K562 (cell line): Measurements from ENCODE around the gene MYG1. TPM values are rescaled to one million over a fixed set of nuclear protein-coding genes. Genes with fewer than 3 reads are reported as not detected.

Experiments
- CEBPG ChIP-seq, 3 experiments: fragments of 200-800 bp in 1 of 3; sonication (Bioruptor generic) in 1 of 3; sonication (generic) in 1 of 3; formaldehyde crosslinking in 1 of 3; IDR thresholded peaks in 2 of 3; conservative IDR thresholded peaks in 1 of 3; 2 replicates each; pipeline versions ENCODE4 v1.6.1 to v1.8.0; 2016 to 2022; ENCODE audit warnings: missing compliant biosample characterization in 2 of 3, missing genetic modification characterization in 2 of 3, mild to moderate bottlenecking in 1 of 3, missing genetic modification reagents in 1 of 3
- HNRNPLL ChIP-seq: fragments of 200-400 bp; formaldehyde crosslinking; IDR thresholded peaks from 2 replicates; pipeline ENCODE4 v1.6.1; 2017; ENCODE audit warnings: low read length, low read depth, mild to moderate bottlenecking; ENCODE audit not compliant: poor library complexity, severe bottlenecking
- ILK ChIP-seq: fragments of 450-650 bp; IDR thresholded peaks from 2 replicates; pipeline ENCODE4 v1.6.1; 2016; ENCODE audit warnings: missing genetic modification characterization, low read depth, mild to moderate bottlenecking, missing compliant biosample characterization, moderate library complexity, borderline replicate concordance
- KDM1A ChIP-seq, 2 experiments: fragments of 450-650 bp; IDR thresholded peaks; 2 replicates each; pipeline ENCODE4 v1.6.1; 2016; ENCODE audit warnings: mild to moderate bottlenecking in 2 of 2
- KLF6 ChIP-seq: fragments of 250-450 bp; sonication (Bioruptor Pico); IDR thresholded peaks from 2 replicates; pipeline ENCODE4 v1.4.0; 2020; ENCODE audit warnings: mild to moderate bottlenecking, moderate library complexity, borderline replicate concordance
- LARP7 ChIP-seq: fragments of 450-650 bp; IDR thresholded peaks from 2 replicates; pipeline ENCODE4 v1.6.1; 2016
- MAFK ChIP-seq: IDR thresholded peaks from 2 replicates; pipeline ENCODE4 v1.6.1; 2011; ENCODE audit warnings: low read length, improper control_type of control experiment
- NFE2 ChIP-seq: IDR thresholded peaks from 2 replicates; pipeline ENCODE4 v1.6.1; 2014; ENCODE audit warnings: antibody characterized with exemption, low read depth
- POLR2A ChIP-seq: fragments of 450-650 bp; conservative IDR thresholded peaks from 2 replicates; pipeline ENCODE4 v1.6.1; 2016
- PRDM10 ChIP-seq: fragments of 450-650 bp; IDR thresholded peaks from 2 replicates; pipeline ENCODE4 v1.6.1; 2018; ENCODE audit not compliant: partially characterized antibody
- SUPT5H ChIP-seq: fragments of 450-650 bp; IDR thresholded peaks from 2 replicates; pipeline ENCODE4 v1.6.1; 2016
- ZEB2 ChIP-seq: fragments of 450-650 bp; IDR thresholded peaks from 2 replicates; pipeline ENCODE4 v1.6.1; 2016
- ZNF146 ChIP-seq: IDR thresholded peaks from one replicate; pipeline ENCODE4 v1.6.1; 2018; ENCODE audit warnings: missing compliant biosample characterization; ENCODE audit not compliant: unreplicated experiment
- ZNF57 ChIP-seq: fragments of 450-650 bp; formaldehyde crosslinking; IDR thresholded peaks from 2 replicates; pipeline ENCODE4 v1.4.0; 2020; ENCODE audit warnings: mild to moderate bottlenecking, moderate library complexity
- polyA plus RNA-seq, 8 experiments: library from polyadenylated mRNA; depleted of rRNA in 4 of 8; stranded (reverse) in 5 of 8; unstranded in 3 of 8; fragments of >200 nt; fragmentation: Nextera tagmentation in 2 of 8; fragmentation: Illumina TruSeq in 1 of 8; extraction: Ambion mirVana in 2 of 8; extraction: Trizol in 1 of 8; gene quantifications; 2 replicates each; pipeline versions ENCODE4 v1.2.1 to v1.2.3, GENCODE V29; 2011 to 2014; ENCODE audit warnings: inconsistent platforms in 1 of 8, missing spikeins in 1 of 8
- total RNA-seq, 7 experiments: library from RNA; depleted of rRNA in 6 of 7; stranded (reverse); fragments of >200 nt in 6 of 7; fragmentation: Illumina TruSeq in 2 of 7; extraction: Trizol in 2 of 7; gene quantifications; 2 replicates each; pipeline versions ENCODE4 v1.2.1 to v1.2.3, GENCODE V29; 2011 to 2021; ENCODE audit warnings: low replicate concordance in 1 of 7
- TF ChIP-seq, protein P1 (sequence below): sonication (generic); formaldehyde crosslinking; IDR thresholded peaks from 2 replicates; pipeline ENCODE4 v1.8.0; 2022; ENCODE audit warnings: mild to moderate bottlenecking, missing genetic modification reagents
- TF ChIP-seq, protein P2 (sequence below): fragments of 450-650 bp; IDR thresholded peaks from 2 replicates; pipeline ENCODE4 v1.7.1; 2018; ENCODE audit warnings: mild to moderate bottlenecking, low read depth; ENCODE audit not compliant: partially characterized antibody
- TF ChIP-seq, protein P3 (sequence below): sonication (generic); formaldehyde crosslinking; IDR thresholded peaks from 2 replicates; pipeline ENCODE4 v1.8.1; 2022; ENCODE audit warnings: missing genetic modification reagents
- TF ChIP-seq, protein P4 (sequence below), 3 experiments: IDR thresholded peaks in 2 of 3; conservative IDR thresholded peaks in 1 of 3; 2 replicates each; pipeline ENCODE4 v1.5.1; 2011 to 2012; ENCODE audit warnings: low read length in 3 of 3, mild to moderate bottlenecking in 3 of 3, control low read depth in 2 of 3, improper control_type of control experiment in 1 of 3, inconsistent platforms in 1 of 3, low read depth in 1 of 3, mixed read lengths in 1 of 3, moderate library complexity in 1 of 3; ENCODE audit not compliant: insufficient read depth in 2 of 3

The MYG1 gene
- total and polyA plus RNA-seq, 9 of the 15 experiments (the other 6 are each of a cell fraction or from before 2014, with no cell fraction given), result 0.45 to 5.6 (median 2.1) TPM

- peak; percentile 38 for TF ChIP-seq PRDM10
- TF ChIP-seq NFE2, result no peak
- TF ChIP-seq LARP7, result no peak
- no peak for TF ChIP-seq KDM1A (IDR thresholded peaks at IDR 0.05)
- TF ChIP-seq ZEB2, result no peak
- no peak for TF ChIP-seq MAFK
- no peak for TF ChIP-seq ZNF146 (CRISPR knock-in tag)
- TF ChIP-seq, protein P1, sequence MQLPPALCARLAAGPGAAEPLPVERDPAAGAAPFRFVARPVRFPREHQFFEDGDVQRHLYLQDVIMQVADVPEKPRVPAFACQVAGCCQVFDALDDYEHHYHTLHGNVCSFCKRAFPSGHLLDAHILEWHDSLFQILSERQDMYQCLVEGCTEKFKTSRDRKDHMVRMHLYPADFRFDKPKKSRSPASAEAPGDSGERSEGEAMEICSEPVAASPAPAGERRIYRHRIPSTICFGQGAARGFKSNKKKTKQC (CRISPR knock-in tag), result peak; percentile 81; the same call in 1 of the 2 replicates
- TF ChIP-seq, protein P2, sequence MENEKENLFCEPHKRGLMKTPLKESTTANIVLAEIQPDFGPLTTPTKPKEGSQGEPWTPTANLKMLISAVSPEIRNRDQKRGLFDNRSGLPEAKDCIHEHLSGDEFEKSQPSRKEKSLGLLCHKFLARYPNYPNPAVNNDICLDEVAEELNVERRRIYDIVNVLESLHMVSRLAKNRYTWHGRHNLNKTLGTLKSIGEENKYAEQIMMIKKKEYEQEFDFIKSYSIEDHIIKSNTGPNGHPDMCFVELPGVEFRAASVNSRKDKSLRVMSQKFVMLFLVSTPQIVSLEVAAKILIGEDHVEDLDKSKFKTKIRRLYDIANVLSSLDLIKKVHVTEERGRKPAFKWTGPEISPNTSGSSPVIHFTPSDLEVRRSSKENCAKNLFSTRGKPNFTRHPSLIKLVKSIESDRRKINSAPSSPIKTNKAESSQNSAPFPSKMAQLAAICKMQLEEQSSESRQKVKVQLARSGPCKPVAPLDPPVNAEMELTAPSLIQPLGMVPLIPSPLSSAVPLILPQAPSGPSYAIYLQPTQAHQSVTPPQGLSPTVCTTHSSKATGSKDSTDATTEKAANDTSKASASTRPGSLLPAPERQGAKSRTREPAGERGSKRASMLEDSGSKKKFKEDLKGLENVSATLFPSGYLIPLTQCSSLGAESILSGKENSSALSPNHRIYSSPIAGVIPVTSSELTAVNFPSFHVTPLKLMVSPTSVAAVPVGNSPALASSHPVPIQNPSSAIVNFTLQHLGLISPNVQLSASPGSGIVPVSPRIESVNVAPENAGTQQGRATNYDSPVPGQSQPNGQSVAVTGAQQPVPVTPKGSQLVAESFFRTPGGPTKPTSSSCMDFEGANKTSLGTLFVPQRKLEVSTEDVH, result peak; percentile 64
- TF ChIP-seq SUPT5H, result peak; percentile 67
- TF ChIP-seq POLR2A, result peak; percentile 64
- TF ChIP-seq KLF6 (CRISPR knock-in tag), result no peak
- no peak for TF ChIP-seq ZNF57 (CRISPR knock-in tag)
- no peak; the same call in 1 of the 2 replicates for TF ChIP-seq CEBPG (CRISPR knock-in tag; IDR thresholded peaks at IDR 0.05)
- no peak for TF ChIP-seq CEBPG (tag; conservative IDR thresholded peaks at IDR 0.05 in 1 of 2, IDR thresholded peaks at IDR 0.05 in 1 of 2)
- TF ChIP-seq, protein P3, sequence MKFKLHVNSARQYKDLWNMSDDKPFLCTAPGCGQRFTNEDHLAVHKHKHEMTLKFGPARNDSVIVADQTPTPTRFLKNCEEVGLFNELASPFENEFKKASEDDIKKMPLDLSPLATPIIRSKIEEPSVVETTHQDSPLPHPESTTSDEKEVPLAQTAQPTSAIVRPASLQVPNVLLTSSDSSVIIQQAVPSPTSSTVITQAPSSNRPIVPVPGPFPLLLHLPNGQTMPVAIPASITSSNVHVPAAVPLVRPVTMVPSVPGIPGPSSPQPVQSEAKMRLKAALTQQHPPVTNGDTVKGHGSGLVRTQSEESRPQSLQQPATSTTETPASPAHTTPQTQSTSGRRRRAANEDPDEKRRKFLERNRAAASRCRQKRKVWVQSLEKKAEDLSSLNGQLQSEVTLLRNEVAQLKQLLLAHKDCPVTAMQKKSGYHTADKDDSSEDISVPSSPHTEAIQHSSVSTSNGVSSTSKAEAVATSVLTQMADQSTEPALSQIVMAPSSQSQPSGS (CRISPR knock-in tag), result no peak
- TF ChIP-seq, protein P4, sequence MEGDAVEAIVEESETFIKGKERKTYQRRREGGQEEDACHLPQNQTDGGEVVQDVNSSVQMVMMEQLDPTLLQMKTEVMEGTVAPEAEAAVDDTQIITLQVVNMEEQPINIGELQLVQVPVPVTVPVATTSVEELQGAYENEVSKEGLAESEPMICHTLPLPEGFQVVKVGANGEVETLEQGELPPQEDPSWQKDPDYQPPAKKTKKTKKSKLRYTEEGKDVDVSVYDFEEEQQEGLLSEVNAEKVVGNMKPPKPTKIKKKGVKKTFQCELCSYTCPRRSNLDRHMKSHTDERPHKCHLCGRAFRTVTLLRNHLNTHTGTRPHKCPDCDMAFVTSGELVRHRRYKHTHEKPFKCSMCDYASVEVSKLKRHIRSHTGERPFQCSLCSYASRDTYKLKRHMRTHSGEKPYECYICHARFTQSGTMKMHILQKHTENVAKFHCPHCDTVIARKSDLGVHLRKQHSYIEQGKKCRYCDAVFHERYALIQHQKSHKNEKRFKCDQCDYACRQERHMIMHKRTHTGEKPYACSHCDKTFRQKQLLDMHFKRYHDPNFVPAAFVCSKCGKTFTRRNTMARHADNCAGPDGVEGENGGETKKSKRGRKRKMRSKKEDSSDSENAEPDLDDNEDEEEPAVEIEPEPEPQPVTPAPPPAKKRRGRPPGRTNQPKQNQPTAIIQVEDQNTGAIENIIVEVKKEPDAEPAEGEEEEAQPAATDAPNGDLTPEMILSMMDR (IDR thresholded peaks at IDR 0.05 in 2 of 3, conservative IDR thresholded peaks at IDR 0.05 in 1 of 3; ENCODE audit: insufficient read depth in 2 of 3, low read depth in 1 of 3, low read length in 3 of 3), result peak; percentile 65 to 69 (median 65)
- TF ChIP-seq ILK (tag), result no peak
- peak; percentile 26 for TF ChIP-seq HNRNPLL
Observed at GRCh38 chr12:53267999-53268629, 31.4 kb upstream of the MYG1 start, which contains the start of gene ESPL1 (continued).
